NCI-H446 (cell line): ENCODE results near the gene PDIA2.
"Not testable (repeated sequence)": the region's sequence is repeated elsewhere in the genome, so short reads cannot be mapped to it uniquely, and the experiment has no call there.

Experiments
- DNase-seq, 2 experiments: peaks; one replicate each; lab custom pipeline; 2025; lab: John Stamatoyannopoulos, UW

Gene PDIA2

DNA sequence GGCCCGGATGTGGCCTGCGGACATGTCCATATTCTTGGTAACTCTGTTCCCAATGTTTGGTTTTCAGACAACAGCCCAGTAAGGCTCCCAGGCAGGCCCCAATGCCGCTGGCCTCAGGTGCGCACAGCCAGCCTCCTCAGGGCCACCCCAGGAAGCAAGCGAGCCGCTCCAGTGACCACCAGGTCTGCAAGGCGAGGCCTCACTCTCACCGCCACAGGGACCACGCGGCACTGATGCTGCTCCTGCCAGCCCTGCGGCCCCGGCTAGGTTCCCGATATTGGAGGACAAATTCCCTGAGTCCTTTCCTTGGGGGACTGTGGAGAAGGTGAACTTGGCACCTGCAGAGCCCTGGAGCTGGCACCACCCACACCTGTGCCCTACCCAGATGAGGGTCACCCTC lies 19.0 kb downstream of the PDIA2 start:
- DNase-seq, result no peak

DNA sequence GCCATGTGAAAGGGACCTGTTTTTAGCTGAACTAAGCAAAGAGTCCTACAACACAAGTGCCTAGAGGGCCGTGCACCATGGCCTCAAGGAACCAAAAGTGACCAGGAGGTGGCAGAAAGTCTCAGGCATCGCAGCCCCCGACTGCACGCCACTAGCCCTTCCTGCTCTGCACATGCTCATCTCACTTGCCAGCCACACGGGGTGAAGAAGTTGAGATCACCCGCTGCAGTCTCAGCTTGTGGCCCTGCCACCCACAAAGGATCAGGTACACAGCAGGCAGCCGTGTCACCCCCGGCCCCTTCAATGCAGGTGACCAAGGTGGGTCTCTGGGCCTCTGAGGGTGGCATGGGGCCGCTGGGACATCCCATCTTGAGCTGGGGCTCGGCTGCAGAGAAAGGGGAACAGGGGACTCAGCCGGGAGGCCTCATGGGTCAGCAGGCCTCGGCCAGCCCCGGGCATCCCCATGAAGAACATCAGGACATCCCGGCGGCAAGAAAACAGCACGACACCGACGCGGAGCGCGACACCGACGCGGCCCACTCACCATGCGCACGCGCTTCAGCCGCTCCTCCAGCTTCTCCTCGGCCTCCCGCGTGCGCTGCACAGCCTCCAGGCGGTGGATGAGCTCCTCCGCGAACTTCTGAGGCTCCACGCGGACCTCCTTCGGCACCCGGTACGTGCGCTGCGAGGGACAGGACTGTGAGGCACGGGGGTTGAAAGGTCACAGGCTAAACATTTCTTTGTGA lies 21.0 kb downstream of the PDIA2 start:
- no peak for DNase-seq

DNA sequence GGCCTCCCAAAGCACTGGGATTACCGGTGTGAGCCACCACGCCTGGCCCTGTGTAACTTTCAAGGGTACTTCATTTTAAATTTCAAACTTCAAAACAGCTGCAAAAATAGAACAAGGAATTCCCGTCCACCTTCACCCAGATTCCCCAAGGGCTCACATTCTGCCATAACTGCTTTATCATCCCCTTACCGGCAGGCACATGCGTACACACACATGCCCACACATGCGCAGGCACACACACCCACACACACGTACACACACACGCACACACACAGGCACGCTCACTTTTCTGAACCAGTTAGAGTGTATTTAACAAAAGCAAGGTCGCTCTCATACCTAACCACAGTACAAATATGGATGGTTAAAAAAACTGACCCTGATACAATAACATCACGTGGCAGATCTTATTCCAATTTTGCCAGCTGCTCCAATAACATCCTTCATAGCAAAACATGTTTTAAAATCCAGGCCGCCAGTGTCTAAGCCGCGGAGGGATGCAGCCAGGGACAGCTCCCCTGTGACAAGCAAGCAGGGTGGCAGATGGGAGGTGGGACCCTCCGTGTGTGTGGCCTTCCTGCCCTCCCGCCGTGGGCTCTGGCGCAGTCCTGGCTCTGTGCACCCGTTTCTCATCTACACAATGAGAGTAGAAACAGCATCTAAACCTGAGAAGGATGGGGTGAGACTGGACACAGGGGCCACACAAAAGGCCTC lies 23.1 kb downstream of the PDIA2 start:
- no peak for DNase-seq

DNA sequence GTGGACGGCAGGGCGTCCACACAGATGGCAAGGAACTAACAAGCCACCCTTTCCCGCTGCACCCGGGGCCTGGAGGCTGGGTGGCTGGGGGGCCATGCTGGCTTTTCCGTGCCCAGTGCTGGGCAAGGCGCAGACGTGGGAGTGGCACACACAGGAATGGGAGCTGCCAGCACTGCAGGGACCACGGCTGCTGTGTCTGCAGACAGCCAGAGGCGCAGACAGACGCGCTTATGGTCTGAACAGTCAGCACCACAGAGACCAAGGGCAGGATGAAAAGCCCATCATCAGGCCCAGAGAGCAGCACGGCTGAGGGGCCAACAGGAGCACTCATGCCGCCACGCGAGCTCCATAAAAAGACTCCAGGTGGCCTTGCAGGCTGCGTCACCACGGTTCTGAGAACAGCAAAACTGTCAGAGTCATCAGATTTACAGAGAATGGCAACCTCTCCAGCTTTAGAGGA lies 24.0 kb downstream of the PDIA2 start:
- no peak for DNase-seq

DNA sequence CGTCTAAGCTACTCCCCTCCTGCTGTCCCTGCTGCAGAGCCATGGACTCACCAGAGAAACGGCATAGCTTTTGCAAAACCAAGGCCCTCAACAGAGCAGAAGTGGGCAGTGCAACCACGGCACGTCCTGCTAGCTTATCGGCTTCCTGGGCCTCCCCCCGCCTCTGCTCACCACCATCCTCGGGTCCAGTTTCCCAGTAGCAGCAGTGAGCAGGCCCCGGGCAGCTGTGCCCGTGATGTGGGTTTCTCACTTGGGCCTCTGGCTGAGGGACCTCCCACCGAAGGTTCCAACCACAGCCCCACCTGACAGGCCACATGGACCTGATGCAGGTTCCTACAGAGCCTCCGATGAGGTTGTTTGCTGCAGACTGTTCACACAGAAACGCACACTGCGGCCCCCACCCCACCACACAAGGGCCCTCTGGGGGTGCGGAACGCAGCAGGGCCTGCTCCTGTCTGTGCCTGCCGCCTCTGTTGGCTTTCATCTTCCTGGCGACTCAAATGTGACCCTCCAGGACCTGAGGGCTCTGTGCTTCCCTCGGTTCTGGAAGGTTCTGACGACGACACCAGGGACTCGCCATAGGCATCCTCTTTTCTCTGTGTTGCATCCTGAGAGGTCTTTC lies 24.8 kb downstream of the PDIA2 start:
- DNase-seq, result no peak

DNA sequence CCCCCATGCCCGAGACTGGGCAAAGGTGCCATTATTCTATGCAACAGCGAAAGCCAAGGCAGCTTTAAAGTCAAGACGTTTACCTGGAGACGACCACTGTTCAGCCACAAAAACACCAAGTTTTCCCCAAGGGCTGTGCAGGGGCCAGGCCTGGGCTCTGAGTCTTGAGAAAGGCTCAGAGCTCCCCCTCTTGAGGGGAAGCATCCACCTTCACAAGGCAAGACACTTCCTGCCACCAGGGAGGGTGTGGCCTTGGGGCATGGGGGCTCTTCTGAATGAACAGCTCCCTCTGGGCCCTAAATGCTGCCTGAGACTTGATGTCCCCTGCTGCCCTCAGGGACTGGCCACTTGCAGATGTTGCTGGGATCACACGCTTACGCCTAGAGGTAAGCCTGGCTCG lies 26.5 kb downstream of the PDIA2 start:
- no peak for DNase-seq

DNA sequence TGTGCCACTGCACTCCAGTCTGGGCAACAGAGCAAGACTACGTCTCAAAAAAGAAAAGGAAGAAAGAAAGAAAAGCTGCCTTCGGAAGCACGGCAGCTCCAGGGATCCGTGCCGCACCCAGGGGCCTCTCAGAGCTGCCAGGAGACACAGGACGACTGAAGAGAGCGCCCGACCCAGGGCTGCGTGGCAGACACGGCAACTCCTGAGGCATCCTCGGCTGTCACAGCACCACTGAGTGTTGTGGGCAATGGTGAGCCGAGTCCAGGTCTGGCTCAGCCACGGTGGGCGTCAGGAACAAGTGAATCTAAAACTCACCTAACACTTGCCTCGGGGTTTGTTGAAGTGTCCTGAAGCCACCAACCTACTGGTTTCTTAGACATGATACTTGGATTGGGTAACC lies 28.8 kb downstream of the PDIA2 start:
- DNase-seq, result no peak

DNA sequence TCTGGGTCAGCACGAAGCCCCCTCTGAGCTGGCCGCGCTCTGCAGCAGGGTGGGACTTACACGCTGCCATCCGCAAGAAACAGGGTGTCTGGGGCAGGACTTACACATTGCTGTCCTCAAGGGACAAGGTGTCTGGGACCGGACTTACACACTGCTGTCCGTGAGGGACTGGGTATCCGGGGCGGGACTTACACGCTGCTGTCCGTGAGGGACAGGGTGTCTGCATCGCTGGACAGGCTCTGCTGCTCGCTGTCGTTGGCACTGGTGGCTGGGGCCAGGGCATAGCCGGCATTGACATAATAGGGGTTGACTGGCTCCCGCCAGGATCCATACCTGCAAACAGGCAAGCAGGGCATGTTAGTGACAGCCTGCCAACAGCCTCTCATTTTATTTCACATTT lies 31.4 kb downstream of the PDIA2 start:
- no peak for DNase-seq

DNA sequence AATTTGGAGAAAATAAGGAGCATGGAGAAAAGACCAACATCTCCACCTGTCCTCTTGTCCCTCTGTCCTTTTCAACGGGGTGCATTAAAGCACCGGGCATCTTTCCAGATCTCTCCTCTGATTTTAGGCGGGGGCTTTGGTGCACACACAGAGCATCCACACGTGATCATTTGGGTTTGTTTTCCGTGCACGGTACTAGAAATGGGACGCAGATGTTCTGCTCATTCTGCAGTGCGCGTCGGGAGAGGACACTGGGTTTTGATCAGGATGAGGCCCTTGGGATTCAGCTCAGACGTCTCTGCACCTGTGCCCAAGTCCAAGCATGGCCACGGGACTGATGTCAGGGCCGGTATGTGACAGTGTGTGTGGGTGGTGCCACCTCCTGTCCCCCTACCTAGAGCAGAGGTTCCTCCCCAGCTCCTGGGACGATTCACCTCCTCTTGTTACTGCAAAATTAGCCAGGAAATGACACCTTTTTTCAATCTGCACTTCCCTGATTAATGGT lies 31.9 kb downstream of the PDIA2 start:
- DNase-seq, result no peak

DNA sequence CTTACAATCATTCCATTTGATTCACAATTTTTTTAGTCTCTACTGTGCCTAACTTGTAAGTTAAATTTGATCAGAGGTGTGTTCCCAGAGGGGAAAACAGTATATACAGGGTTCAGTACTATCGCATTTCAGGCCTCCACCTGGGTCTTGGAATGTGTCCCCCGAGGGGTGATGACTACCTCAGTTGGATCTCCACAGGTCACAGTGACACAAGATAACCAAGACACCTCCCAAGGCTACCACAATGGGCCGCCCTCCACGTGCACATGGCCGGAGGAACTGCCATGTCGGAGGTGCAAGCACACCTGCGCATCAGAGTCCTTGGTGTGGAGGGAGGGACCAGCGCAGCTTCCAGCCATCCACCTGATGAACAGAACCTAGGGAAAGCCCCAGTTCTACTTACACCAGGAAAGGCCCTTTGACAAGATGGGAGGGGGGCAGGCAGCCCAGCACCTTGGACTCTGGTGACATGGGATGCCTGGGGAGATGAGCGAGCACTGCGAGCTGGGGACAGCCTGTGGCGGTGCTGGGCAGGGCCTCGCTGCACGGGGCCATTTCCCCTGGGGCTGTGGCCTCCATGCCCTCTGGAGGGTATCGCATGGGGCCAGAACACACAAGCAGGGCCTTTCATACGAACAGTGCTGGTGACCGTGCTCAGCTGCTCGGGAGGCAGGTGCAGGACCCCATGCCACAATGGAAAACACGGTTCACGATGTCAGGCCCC lies 33.9 kb downstream of the PDIA2 start:
- DNase-seq, result no peak

DNA sequence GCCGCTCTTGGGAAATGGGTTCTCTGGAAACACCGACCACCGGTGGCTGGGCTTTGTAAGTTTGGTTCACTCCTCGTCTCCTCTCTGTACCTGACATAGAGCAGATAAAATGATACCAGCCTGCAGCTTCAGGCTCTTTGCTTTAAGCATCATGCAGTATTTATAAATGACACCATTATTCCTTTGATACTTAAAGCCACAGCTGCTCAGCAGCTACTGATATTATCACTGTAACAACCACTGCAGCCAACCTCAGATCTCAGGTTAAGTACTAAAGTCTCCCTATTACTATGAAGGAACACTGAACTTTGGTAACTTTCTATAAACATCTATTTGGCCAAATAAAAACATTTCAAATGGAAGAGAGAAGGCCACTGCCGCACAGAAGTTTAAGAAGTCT lies 34.6 kb downstream of the PDIA2 start:
- DNase-seq, result no peak

DNA sequence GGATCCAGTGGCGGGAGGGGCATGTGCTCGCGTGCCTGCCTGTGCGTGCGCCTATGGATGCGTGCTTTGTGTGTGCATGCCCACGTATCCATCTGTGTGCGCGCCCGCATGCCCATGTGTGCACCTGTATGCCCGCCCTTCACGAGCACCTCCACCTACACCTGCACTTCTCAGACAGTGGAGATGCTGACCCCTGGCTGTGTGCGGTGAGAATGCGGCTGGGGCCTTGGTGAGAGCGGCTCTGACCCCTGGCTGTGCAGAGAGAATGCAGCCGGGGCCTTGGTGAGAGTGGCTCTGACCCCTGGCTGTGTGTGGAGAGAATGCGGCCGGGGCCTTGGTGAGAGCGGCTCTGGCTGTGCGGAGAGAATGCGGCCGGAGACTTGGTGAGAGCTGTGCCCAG lies 35.7 kb downstream of the PDIA2 start:
- DNase-seq, result no peak

DNA sequence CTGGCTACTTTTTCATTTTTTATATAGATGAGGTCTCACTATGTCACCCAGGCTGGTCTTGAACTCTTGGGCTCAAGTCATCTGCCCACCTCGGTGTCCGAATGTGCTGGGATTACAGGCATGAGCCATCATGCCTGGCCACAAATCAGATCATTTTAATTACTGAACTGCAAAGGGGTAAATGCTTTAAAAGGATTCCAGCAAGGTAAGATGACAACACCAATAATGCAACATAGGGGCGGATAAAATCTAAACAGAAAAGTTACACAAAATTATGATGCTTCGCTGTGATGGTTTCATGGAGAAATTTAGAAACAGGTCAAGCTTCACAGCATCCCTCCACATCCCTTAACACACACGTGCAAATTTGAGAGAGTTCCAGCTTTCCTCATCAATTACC lies 37.2 kb downstream of the PDIA2 start:
- no peak for DNase-seq

DNA sequence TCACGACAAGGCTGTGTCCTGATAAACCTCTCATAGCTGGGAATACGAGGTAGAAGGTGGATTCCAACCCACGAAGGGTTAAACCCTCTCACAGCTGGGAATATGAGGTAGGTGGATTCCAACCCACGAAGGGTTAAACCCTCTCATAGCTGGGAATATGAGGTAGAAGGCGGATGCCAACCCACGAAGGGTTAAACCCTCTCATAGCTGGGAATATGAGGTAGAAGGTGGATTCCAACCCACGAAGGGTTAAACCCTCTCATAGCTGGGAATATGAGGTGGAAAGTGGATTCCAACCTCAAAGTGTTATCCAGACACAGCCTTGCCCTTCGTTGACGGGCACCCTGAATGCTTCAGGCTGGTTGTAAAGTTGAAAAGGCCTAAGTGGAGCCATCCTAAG lies 38.6 kb downstream of the PDIA2 start:
- DNase-seq, result no peak

DNA sequence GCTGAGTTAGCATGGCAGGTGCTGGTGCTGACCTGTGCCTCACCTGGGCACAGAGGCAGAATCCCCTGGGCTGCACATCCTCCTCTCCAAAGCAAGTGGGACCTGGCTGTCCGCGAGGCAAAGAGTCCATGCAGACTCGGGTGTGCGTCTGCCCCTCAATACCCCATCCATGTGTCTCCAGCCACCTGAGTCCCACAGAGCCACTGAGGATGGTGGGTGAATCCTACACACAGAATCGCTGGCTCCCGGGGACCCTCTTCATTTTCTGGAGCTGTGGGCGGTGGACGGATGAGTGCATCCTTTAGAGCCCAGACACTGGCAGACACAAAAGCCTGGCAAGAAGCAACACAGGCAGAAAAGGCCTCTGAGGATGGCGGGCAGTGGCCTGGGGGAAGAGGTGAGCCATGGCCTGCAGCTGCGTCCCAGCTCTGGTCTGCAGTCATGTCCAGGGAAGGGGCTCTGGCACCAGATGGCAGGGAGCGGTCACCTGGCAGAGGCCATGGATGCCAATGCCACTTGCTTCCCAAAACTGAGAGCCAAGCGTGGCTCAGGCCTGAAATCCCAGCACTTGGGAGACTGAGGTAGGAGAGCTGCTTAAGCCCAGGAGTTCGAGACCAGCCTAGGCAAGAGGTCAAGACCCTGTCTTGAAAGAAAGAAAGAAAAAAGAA lies 39.6 kb downstream of the PDIA2 start:
- no peak for DNase-seq

DNA sequence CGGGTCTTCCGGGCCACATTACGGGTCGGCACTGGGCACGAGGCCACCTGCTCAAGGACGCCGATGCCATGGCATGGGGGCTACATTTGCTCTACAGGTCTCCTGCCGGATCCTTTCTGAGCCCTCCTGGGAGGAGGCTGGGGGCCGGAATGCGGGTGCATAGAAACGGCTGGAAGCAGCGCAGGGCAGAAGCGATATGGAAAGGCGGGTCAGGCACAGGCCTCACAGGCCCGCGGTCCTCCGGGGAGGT lies 41.2 kb downstream of the PDIA2 start:
- DNase-seq, result no peak

DNA sequence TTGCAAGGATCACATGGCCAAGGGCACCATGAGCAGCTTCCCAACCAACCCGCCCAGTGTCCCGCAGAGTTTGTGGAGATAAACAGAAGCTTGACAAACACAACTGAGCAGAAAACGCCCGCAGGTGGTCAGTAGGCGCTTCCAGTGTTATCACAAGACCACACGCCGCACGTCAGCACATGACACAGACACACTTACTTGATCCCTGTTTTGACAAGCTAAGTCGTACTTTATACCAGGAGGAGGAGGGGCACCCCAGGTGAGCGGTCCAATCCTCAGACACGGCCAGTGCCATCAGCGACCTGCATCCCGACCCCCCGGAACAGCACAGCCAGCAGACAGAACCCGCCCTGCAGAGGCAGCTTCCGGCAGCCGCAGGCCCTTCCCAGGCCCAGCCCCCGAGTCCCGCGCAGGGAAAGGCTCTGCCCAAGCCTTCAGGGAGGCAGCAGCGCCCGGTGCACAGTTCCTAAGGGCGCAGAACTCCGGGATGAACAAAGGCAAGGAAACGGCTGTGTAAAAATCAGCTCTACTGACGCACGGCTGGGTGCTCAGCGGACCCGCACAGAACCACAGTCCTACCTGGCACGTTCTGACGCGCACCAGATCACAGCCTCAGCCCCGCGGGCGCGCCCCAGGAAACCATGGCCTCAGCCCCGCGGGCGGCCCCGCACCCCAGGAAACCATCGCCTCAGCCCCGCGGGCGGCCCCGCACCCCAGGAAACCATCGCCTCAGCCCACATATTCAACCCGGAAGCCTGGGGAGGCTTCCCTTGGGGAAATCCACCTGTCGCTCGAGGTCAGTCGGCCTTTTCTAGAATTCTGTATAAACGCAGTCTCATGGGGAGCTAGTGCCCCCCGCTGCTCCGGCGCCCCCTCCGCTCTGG lies 41.7 kb downstream of the PDIA2 start:
- no peak for DNase-seq

DNA sequence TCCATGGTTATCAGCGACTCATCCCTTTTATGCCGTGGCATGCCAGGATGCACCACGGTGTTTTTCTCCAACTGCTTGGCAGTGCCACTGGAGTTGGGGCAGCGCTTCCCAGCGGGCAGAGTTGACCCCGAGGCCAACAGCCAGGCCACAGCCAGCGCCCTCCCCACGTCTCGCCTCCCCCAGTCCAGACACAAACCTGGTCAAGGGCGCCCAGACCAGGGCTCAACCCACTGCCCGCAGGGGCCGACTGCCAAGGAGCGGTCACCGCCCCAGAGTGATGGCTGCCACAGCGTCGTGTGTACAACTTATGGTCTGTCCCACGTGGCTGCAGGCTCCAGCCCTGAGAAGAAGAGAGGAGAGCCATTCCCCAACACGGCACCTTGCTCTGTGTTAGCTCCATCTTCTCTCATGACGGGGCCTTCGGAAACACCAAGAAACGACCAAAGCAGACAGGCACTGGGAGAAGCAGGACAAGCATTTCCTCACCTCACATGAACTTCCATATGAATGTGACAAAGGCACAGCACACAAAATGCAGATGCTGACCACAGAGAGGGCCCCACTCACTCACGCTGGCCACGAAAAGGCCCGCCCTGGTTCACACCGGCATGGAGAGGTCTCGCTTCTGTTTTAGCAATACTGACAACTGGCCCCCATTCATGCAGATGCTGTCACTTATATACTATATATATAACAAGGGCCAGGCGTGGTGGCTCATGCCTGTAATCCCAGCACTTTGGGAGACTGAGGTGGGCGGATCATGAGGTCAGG lies 42.6 kb downstream of the PDIA2 start:
- DNase-seq, result no peak

DNA sequence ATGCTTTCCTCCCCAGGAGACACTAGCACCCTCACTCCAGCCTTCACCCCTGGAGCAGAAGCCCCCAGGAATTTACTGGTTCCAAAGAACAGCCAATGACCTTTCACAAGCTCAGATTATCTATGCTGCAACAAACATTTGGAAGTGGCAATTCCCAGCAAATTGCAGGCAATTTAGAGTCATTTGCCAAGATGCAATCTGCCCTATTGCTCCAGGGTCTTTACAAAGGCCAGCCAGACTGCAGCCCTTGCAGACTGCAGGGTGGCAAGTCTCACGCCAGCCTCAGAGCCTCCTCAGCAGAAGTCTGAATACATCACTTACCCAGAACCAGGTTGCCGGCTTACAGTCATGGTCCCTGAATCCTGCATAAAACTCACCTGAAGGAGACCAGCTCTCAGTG lies 47.8 kb downstream of the PDIA2 start:
- DNase-seq, result no peak

DNA sequence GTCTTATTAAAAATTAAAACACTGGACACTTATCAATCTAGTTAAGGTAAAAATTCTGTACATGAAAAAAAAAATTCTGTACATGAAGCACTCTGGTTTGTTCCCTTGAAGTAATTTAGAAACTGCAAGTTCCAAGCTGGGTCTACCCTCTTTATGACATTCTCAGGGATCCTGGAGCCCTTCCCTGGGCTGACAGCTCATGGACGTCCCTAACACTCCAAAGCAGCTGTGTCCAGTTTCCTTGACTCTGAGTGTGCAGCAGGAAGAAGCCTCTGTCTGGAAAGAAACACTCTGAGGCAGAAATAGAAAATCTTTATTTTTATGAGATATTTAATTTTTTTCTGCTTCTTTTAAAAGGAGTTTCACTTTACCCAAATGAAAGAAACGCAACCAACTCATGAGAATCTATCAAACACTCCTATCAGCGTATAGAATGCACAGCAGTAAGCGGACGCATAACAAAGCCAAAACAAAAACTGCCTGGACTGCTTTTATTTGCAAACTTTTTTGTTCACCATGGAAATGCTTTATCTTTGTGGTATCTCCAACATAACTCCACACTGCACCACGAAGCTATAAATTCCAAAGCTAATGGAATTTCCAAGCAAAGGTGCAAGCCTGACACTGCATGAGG lies 48.3 kb downstream of the PDIA2 start:
- not testable (repeated sequence) for DNase-seq
